ENCODE measurements around the gene KRTAP12-1. TPM values are rescaled to one million over a fixed set of nuclear protein-coding genes. Genes with fewer than 3 reads are reported as not detected.

KRTAP12-1 gene
- total and polyA plus RNA-seq, 2 of the 8 experiments (the other 6 are each of a cell fraction or from before 2014, with no cell fraction given) = 0.50 to 0.73 TPM

GRCh38 chr21:44670642-44671432 lies 11.1 kb downstream of the KRTAP12-1 start (continued):
- TF ChIP-seq CHD7 (IDR thresholded peaks at IDR 0.05; ENCODE audit: insufficient replicate concordance, low read length) = no peak
- TF ChIP-seq RNF2 (IDR thresholded peaks at IDR 0.05; ENCODE audit: borderline replicate concordance, low read depth, low read length, missing control alignments, poor library complexity, severe bottlenecking) = no peak
- TF ChIP-seq CEBPB (IDR thresholded peaks at IDR 0.05; ENCODE audit: low read depth, low read length) = no peak
- TF ChIP-seq EGR1 (IDR thresholded peaks at IDR 0.05; ENCODE audit: borderline replicate concordance, low read depth, low read length) = no peak
- no peak for TF ChIP-seq MAFK (IDR thresholded peaks at IDR 0.05; ENCODE audit: low read depth, low read length)
- TF ChIP-seq KDM4A (IDR thresholded peaks at IDR 0.05; ENCODE audit: low read depth, low read length, severe bottlenecking) = no peak
- TF ChIP-seq EZH2 (IDR thresholded peaks at IDR 0.05; ENCODE audit: low read depth, low read length, severe bottlenecking) = no peak

Measured in H1 (cell line).